Dermis microvascular lymphatic vessel endothelial cell (primary cell): Measurements from ENCODE around the gene GNAI1. TPM values are rescaled to one million over a fixed set of nuclear protein-coding genes. Genes with fewer than 3 reads are reported as not detected.
A peak's percentile ranks its signal among the peaks of the same experiment; 100 is the strongest.

Source experiments
- DNase-seq, 2 donors: peaks; one replicate each; pipeline versions ENCODE4 v3.0.0 to v3.0.0-alpha.2; 2010; ENCODE audit warnings: low read depth in 2 of 2
- total RNA-seq: library from RNA; depleted of rRNA; stranded (reverse); fragments of >200 nt; gene quantifications from 2 replicates; pipeline ENCODE4 v1.2.1, GENCODE V29; 2014

GNAI1 gene
- 15.0 and 19.7 TPM in 2 replicates for total RNA-seq

DNA sequence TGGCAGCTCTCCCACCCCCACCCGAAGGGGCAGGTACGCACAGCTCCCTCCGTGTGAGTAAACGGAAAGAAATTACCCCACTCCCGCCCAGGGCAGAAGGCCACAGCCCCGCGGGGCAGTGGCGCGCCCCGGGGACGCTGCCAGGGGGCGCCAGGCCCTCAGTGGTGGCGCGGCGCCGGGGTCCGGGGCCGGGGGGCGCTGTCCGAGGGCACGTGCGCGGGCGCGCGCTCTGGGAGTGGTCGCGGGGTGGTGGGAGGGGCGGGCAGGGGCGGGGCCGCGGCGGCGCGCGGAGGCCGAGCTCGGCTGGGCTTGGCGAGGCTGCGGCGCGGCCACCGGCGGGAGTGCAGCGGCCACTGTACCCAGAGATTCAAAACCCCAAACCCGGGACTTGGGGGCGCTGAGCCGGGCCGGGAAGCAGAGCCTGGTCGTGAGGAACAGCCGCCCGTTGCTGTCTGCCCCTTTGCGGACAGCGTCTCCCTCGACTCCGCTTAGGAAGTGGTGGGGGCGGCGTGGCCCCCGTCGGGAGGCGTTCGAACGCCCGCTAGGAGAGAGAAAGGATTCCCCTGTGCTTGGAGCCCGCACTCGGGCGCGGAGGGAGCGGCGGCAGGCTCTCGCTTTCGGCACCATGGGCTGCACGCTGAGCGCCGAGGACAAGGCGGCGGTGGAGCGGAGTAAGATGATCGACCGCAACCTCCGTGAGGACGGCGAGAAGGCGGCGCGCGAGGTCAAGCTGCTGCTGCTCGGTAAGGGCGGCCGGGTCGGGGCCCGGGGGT is at the start of gene GNAI1:
GNAI1 (plus strand) TSS at position 296 of the 773 bp plus-strand sequence; CDS start at position 626, 330 bp downstream.
- peak; percentile 35 to 82 for DNase-seq

DNA sequence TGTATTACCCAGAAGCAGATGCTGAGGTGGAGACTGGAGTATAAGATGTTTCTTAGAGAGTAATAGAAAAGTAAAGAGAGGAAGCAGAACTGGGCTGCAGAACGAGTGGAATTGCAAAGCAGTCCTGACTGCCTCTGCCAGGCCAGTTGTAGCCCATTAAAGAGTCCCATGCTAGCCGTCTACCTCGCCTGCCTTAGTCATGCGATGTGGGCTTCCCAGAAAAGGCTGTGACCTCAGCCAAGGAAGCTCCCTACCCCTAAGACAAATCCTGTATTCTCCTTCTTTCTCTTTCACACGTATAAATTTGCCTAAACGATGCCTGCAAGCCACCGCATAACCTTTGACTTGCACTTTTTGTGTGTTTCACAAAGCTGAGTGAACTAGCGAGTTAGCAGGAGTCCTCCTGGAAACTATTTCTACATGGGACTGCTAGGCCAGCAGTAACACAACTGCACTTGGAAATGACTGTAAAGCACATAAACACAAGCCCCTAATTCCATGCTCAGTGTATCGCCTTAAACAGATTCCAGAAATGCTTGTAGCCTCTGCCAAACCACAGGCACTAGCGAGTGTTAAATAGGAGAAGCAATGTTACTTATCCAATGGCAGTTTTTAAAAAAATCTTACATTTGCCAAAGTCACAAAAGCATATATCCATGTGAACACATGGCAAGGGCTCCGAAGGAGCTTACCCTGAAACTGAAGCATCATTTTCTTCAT is 47.4 kb upstream of the GNAI1 start:
- no peak for DNase-seq

DNA sequence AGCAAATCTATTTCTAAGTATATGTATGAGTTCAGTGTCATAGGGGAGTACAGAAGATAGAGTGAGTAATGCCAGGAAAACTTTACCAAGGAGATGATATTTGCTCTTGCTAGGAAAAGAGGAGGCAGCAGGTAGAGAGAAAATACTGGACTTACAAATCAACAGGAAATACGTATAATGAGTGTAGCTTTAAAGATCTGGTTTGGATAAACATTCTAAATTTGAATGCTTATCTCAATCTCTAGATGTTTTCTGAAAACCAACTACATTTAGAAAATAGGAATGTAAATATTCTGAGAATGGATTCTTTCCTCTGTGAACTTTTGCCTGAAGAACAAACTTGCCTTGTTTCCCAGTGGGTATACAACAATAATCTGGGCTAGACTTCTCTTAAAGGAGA is 46.9 kb upstream of the GNAI1 start:
- no peak for DNase-seq

DNA sequence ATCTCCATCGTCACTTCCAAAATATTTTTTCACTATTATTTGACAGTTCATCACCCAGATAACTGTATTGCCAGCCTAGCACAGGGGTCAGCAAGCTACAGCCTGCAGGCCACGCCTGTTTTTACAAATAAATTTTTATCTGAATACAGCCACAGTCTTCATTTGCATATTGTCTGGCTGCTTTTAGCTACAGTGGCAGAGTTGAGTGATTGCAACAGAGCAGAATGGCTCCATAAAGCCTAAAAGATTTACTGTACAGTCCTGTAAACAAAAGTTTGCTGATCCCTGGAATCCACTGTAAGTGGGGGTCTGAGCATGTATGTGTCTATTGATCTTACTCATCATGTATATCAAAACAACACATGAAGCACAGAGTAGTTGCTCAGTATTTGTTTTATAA is 45.9 kb upstream of the GNAI1 start:
- DNase-seq = no peak

DNA sequence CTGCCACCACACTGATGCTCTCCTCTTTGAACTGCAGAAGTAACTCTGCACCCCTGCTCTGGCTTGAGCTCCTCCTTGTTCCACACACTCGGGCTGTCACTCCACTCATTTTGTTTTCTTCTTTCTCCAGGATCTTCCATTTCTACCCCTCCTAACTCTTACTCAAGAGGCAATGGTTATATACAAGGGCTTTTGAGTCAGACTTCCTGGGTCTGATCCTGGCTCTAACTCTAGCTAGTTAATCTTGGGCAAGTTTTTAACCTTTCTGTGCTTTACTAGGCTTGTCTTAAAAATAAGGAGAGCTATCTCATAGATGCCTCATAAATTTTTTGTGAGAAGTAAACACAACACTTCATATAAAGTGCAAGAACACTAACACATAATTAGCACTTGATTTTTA is 45.3 kb upstream of the GNAI1 start:
- no peak for DNase-seq

DNA sequence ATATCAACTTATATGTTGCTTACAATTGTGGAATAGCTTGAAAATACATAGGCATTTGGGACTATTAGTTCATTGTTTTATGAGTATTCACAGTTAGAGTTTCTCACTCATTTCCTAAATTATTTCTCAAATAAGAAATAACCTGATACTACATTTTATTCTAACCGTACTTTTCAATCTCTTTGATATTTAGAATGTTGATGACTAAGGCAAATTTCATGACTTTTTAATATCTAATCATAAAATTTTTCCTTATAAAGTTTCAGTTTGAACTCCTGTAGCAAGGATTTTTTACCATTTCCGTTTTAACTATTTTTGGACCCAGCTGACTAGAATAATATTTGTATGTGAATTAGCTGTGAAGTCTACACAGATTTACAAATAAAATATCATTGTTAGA is 41.3 kb upstream of the GNAI1 start:
- DNase-seq = no peak

DNA sequence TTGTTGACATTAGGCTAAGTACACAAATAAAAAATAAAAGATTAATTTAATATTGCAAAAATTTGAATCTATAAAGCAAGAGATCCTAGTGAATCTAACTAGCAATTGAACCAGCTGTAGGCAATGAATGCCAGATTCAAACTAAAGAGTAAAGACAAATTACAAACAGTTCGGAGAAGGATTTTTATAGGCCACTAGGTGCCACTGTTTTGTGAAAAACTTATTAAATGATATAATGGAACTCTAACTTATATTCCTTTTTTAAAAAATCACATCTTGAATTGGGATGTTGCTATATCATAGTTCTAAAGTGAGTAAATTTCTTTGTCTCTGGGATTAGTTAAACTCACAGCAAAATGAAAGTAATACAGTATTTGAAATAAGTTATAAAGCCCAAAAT is 39.1 kb upstream of the GNAI1 start:
- DNase-seq = peak; percentile 27 to 39

DNA sequence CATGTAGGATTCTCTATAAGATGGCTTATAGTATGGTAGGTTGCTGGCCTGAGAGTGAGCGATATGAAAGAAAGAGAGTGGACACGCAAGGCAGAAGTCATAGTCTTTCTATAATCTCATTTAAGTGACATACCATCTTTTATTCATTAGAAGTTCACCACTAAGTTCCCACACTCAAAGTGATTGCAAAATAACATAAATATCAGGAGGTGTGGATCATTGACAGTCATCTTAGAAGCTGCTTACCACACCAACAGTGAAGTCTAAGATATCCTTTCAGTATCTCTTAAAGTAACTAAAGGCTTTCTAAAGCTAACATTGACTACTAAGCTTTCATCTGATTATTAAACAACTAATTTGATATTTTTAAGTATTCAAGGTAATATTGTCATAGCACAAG is 36.9 kb upstream of the GNAI1 start:
- no peak for DNase-seq

DNA sequence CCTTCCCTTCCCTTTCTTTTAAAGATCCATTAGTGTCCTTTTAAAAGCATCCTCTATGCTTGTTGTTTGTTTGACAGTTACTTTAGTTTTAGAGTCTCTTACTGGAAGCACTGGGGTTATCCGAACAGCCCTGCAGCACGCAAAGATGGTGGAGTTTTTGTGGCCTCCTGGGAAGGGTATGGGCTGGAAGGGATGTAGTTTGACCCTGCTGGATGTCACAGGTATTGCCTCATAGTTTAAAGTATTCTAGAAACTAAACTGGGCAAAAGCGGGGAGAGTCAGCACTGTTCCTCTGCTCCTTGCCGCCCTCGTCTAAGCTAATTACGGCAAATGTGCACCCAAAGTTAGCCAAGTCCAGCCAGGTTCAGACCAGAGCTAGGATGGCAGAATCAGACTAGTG is 35.8 kb upstream of the GNAI1 start:
- no peak for DNase-seq

DNA sequence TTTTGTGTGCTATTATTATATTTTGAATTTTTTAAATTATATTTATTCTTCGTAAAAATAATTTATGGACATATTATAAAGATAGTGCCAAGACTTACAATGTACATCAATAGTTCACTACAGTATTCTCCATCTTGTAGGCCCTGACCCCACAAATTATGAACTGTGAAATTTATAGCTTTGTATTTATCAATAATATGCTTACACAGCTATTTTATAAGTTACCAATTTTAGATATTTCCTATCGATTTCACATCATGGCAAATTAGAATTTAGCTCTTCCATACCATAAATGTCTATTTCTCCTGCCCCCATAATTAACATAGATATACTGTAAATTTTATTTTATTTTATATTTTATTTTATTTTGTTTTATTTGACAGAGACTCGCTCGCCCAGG is 34.4 kb upstream of the GNAI1 start:
- no peak for DNase-seq

DNA sequence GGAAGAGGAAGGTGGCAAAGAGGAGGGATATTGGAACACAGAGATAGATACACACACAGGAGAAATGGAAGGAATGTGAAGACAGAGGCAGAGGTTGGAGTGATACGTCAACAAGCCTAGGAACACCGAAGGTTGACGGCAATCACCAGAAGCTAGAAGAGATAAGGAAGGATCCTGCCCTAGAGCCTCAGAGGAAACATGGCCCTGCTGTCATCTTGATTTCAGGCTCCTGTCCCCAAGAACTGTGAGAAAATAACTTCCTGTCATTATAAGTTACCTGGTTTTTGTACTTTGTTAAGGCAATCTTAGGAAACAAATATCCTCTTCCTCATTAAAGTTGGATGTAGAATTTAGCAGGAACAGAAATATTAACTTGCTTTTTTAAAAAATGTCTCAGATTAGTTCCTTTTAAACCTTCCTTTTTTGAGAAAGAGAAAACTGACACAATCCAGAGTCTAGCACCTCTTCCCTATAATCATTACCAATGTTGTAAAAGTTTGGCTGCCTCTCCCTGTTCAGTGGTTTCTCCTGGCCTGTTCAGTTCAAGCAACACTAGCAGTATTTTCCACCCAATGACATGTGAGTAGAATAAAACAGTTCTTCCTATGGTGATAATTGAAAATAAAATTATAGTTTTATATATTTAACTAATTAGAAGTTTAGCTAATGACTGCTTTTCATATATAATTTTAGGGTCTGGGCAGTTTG is 28.8 kb upstream of the GNAI1 start:
- DNase-seq = no peak

DNA sequence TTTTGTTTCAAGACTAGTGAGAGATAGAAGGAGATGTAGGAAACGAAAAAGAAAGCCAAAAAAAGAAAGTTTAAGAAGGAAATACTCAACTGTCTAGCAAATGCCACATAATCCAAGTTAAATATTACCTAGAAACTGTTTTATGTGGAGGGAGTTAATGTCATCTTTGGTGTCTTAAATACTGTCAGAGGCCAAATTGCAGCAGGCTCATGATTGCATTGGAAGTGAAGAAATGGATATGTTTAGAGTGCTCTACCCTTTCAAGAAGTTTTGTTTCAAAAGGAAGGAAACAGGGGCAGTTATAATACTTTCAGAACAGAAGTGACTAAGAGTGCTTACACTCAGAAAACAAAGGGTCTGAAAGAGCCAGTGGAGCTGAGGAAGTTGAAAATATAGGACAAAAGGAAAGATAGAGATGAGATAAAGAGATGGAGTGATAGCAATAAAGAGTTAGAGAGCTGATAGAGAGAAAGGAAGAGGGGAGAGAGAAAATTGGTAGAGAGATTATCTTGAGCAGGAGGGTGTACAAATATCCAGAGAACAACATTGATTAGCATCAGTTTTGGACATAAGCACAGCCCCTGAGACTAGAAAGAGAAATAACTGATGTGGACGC is 28.0 kb upstream of the GNAI1 start:
- peak in 1 of 2 donors; percentile 69 for DNase-seq

DNA sequence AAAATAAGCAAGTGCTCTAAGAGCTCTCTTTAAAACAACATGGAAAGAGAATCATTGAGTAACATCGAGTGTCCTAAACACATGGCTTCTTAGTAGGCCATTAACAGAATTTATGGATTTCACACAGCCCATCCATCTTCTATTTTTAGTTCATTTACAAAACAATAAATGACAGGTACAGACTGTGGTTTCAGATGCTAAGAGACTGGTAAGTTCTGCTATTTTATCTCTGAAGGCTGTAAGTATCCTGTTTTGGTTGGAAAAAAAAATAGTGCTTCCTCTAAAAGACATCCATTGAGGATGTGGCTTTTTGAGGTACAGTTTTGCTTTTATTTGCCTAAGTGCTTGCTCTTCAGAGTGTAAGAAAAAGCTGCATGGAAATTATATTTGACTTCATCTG is 27.4 kb upstream of the GNAI1 start:
- DNase-seq = peak in 1 of 2 donors; percentile 31

DNA sequence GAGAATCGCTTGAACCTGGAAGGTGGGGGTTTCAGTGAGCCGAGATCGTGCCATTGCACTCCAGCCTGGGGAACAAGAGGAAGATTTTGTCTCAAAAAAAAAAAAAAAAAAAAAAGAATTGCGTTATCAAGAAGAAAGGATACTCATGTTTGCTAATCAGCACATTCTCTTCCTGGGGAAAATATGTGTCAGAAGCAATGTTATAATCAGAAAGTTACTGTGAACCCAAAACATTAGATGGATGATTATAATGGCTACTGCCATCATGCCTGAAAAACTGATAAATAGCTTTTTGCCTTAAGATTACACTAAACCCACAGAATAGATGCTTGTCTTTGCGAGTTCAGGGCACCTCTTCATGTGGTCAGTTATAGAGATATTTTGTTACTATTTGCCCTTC is 24.3 kb upstream of the GNAI1 start:
- DNase-seq = no peak

DNA sequence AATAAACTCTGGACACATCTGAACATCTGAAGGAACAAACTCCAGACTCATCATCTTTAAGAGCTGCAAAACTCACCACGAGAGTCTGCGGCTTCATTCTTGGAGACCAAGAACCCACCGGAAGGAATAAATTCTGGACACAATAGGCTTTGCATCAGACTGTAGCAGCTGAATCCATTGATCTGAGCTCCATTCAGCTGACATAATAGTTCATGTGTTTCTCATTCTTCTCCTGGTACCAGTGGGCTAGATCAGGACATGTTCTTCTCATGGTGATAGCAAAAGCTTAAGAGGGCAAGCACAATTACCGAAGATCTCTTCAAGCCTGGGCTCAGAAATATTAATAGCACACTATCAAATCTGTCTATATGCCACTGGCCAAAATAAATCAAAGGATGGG is 20.5 kb upstream of the GNAI1 start:
- no peak for DNase-seq

DNA sequence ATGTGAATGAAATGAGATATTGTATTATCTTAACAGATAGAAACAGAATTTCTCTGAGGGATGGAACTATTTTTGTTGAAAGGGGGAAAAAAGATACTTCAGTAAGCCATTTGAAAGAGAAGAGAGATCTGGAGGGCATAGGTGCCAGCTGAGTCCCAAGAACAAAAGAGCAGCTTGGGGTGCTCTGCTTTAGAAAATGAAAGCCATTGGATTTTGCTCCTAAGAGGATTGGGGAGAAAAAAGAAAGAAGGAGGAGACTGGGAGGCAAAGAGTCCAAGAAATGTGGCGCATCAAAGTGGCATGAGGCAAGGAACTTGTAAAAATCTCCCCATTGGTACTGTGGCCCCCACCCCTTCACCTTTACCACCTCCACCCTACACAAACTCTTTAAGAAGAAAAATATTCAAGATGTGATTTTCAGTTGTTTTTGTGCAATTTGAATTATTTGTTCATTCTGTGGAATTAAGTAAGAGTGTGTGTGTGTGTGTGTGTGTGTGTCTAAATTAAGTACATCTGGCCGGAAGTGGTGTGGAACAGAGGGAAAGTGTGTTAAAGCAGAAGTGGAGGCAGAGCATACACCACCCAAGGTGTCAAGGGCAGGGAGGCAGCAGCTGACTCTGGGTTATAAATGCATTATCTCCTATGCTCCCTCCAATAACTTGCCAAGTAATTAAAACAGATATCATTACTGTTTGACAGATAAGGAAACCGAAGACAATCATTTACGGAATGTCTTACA is 9.9 kb upstream of the GNAI1 start:
- DNase-seq = no peak

DNA sequence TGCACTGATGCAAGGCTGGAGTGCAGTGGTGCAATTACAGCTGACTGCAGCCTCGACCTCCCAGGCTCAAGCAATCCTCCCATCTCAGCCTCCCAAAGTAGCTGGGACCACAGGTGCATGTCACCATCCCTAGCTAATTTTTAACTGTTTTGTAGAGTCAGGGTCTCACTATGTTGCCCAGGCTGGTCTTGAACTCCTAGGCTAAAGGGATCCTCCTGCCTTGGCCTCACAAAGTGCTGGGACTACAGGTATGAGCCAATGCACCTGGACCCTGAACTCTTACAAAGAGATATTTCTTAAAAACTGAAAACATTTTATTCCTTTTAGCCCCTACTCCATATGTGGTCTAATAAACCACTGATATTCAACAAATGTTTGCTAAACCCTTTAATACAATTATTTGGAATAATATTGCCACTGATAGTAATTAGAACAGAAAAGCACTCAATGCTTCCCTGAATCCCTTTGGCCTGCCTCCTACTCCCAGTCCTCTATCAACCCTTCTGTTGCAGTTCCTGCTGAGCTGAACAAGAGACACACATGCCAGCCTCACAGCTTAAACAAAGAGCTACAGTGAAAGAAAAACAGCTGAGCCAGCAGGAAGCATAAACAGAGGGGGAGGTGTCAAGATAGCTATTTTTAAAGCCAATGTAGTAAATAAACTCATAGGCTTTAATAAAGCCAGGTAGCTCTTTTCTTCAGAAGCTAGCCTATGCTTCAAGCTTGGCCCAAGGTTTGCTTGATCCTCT is 7.0 kb upstream of the GNAI1 start:
- peak in 1 of 2 donors; percentile 30 for DNase-seq

DNA sequence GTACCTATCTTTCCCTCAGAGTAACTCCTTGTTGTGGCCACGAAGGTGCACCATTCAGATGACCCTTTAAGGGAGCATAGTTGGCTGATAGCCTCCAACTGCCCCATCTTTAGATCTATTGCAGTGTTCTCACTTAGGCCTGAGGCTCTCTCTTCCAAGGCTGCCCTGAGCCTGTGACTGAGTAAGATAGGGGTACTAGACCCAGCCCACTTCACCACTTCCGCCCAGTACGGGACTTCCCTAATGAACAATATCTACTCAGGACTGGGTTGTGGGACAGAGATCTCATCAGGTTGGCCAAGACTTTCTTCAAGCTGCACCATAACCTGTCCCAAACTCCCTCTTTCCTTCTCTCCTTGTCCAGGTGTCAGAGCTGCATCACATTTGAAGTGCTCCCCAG is 5.7 kb upstream of the GNAI1 start:
- DNase-seq = no peak

DNA sequence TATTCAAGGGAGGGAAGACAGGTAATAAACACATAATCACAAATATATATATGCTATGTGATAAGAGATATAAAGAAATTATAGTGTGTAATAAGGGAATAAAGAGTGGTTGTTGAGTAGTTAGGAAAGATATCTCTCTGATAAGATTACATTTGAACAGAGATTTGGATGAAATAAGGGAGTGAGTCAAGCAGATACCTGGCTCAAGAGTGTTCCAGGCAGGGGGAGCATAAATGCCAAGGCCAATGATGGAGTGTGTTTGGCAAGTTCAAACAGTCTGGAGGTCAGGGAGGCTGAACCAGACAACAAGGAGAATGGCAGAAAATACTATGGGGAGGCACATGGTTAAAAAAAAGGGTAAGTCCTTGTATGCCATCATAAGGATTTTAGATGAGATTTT is 4.8 kb upstream of the GNAI1 start:
- no peak for DNase-seq

DNA sequence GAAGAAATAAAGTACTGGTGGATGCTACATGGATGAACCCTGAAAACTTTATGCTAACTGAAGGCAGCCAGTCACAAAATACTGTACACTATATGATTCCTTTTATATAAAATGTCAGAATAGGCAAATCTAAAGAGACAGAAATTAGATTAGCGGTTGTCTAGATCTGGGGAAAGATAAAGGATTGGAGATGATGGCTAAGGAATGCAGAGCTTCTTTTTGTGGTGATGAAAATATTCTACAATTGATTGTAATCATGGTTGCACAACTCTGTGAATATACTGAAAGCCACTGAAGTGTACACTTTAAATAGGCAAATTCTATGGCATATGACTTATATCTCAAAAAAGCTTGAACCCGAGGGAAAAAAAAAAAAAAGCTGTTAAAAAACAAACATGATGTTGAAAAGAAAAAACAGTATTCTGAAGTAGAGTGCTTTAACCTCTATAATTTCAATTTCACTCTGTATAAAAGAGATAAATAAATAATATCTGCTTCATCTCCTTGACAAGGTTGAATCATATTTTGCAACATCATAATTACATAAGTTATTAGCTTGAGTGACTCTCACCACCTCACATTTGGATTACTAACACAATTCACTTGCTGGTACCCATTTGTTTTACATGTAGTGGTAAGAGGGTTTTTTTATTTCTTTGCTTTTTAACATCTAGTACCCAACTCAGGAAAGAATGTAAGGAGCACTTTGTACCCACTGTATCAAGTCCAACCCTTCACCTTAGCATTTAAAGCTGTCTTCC is 2.8 kb upstream of the GNAI1 start:
- no peak for DNase-seq
